ENCODE data around the gene ZNF213. TPM values are rescaled to one million over a fixed set of nuclear protein-coding genes. Genes with fewer than 3 reads are reported as not detected.

The ZNF213 gene
- total RNA-seq, 1 donor from 2014 or later, result 10.8 TPM

DNA sequence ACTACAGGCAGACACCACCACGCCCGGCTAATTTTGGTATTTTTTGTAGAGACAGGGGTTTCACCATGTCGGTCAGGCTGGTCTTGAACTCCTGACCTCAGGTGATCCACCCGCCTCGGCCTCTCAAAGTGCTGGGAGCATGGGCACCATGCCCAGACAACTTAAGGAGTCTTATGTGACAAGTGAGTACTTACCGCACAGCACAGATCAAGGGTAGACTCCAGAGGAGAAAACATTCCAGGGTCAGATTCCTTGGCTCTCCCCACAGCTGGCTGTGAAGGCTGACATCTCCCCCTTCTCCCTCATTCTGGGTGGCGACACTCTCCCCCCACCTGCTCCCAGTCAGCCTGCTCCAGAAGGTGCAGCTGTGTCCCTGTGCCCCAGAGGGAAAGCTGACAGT, 46.4 kb upstream of the ZNF213 start:
- Mint-ChIP-seq H3K9me3 (ENCODE audit: low read depth) (no peaks in the 10 kb centered on the region), H3K27me3 (ENCODE audit: low read depth) (peaks cover 11% of the 10 kb centered on the region), H3K27ac (ENCODE audit: unreplicated experiment) (no peak overlapping the region), H3K36me3 (ENCODE audit: low read depth) (no peaks in the 10 kb centered on the region), H3K4me1 (ENCODE audit: low read depth) (peaks cover 9% of the 10 kb centered on the region), H3K4me3 (ENCODE audit: unreplicated experiment) (no peak overlapping the region)
- no peak for DNase-seq (ENCODE audit: low spot score)
- TF ChIP-seq, protein P1, sequence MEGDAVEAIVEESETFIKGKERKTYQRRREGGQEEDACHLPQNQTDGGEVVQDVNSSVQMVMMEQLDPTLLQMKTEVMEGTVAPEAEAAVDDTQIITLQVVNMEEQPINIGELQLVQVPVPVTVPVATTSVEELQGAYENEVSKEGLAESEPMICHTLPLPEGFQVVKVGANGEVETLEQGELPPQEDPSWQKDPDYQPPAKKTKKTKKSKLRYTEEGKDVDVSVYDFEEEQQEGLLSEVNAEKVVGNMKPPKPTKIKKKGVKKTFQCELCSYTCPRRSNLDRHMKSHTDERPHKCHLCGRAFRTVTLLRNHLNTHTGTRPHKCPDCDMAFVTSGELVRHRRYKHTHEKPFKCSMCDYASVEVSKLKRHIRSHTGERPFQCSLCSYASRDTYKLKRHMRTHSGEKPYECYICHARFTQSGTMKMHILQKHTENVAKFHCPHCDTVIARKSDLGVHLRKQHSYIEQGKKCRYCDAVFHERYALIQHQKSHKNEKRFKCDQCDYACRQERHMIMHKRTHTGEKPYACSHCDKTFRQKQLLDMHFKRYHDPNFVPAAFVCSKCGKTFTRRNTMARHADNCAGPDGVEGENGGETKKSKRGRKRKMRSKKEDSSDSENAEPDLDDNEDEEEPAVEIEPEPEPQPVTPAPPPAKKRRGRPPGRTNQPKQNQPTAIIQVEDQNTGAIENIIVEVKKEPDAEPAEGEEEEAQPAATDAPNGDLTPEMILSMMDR (IDR thresholded peaks at IDR 0.05), result no peak

GRCh38 chr16:3088925-3089716, 45.7 kb upstream of the ZNF213 start:
- no peaks in the 10 kb centered on the region for H3K9me3 Mint-ChIP-seq (ENCODE audit: low read depth)
- H3K36me3 Mint-ChIP-seq (ENCODE audit: low read depth), result no peaks in the 10 kb centered on the region
- no peak overlapping the region for H3K4me3 Mint-ChIP-seq (ENCODE audit: unreplicated experiment)
- no peak overlapping the region for H3K27ac Mint-ChIP-seq (ENCODE audit: unreplicated experiment)
- peaks cover 11% of the 10 kb centered on the region for H3K27me3 Mint-ChIP-seq (ENCODE audit: low read depth)
- DNase-seq (ENCODE audit: low spot score), result no peak
- TF ChIP-seq, protein P1 (IDR thresholded peaks at IDR 0.05), result no peak
- H3K4me1 Mint-ChIP-seq (ENCODE audit: low read depth), result peaks cover 9% of the 10 kb centered on the region

GRCh38 chr16:3089717-3090592, 44.9 kb upstream of the ZNF213 start:
- Mint-ChIP-seq H3K4me3 (ENCODE audit: unreplicated experiment) (no peak overlapping the region), H3K9me3 (ENCODE audit: low read depth) (no peaks in the 10 kb centered on the region), H3K36me3 (ENCODE audit: low read depth) (no peaks in the 10 kb centered on the region), H3K27me3 (ENCODE audit: low read depth) (peaks cover 11% of the 10 kb centered on the region), H3K4me1 (ENCODE audit: low read depth) (peaks cover 9% of the 10 kb centered on the region), H3K27ac (ENCODE audit: unreplicated experiment) (no peak overlapping the region)
- TF ChIP-seq, protein P1 (IDR thresholded peaks at IDR 0.05), result no peak
- no peak for DNase-seq (ENCODE audit: low spot score)

- H3K36me3 Mint-ChIP-seq (ENCODE audit: low read depth), result no peaks in the 10 kb centered on the region
- H3K4me1 Mint-ChIP-seq (ENCODE audit: low read depth), result peaks cover 9% of the 10 kb centered on the region
- no peak for DNase-seq (ENCODE audit: low spot score)
- no peaks in the 10 kb centered on the region for H3K9me3 Mint-ChIP-seq (ENCODE audit: low read depth)
- no peak overlapping the region for H3K4me3 Mint-ChIP-seq (ENCODE audit: unreplicated experiment)
- TF ChIP-seq, protein P1 (IDR thresholded peaks at IDR 0.05), result no peak
- H3K27me3 Mint-ChIP-seq (ENCODE audit: low read depth), result peaks cover 10% of the 10 kb centered on the region
- no peak overlapping the region for H3K27ac Mint-ChIP-seq (ENCODE audit: unreplicated experiment)
Observed at GRCh38 chr16:3091551-3091950, 43.3 kb upstream of the ZNF213 start.

DNA sequence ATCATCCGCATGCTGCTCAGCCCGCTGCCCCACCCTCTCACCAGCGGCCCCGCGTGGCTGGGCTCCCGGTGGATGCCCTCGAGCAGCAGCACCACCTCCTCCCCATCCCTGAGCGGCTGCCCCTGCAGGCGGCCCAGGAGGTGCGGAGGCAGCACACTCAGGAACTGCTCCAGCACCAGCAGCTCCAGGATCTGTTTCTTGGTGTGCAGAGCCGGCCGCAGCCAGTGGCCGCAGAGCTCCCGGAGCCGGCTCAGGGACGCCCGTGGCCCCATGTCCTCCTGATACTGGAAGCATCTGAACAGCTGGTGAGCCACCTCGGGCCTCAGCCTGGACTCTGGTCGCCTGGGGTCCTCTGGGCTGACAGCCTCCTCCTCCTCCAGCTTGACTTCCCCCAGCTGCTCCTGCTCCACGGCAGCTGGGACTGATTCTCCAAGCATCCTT, 42.3 kb upstream of the ZNF213 start:
- DNase-seq (ENCODE audit: low spot score), result no peak
- H3K4me1 Mint-ChIP-seq (ENCODE audit: low read depth), result peaks cover 7% of the 10 kb centered on the region
- H3K36me3 Mint-ChIP-seq (ENCODE audit: low read depth), result no peaks in the 10 kb centered on the region
- TF ChIP-seq, protein P1 (IDR thresholded peaks at IDR 0.05), result no peak
- peaks cover 8% of the 10 kb centered on the region for H3K27me3 Mint-ChIP-seq (ENCODE audit: low read depth)
- H3K9me3 Mint-ChIP-seq (ENCODE audit: low read depth), result no peaks in the 10 kb centered on the region
- H3K4me3 Mint-ChIP-seq (ENCODE audit: unreplicated experiment), result no peak overlapping the region
- no peak overlapping the region for H3K27ac Mint-ChIP-seq (ENCODE audit: unreplicated experiment)

Measured in chondrocyte (in vitro differentiated cells).